Testis (tissue), 2 donors: ENCODE results near the gene WNT3.

Source experiments
- CTCF ChIP-seq, 3 experiments: fragments of 450-650 bp in 2 of 3; fragments of 200-600 bp in 1 of 3; sonication (generic) in 1 of 3; IDR thresholded peaks; one replicate each; pipeline ENCODE4 v1.5.1; 2016 to 2019; ENCODE audit warnings: antibody characterized with exemption in 3 of 3, mild to moderate bottlenecking in 2 of 3, moderate library complexity in 1 of 3
- POLR2A ChIP-seq: fragments of 450-650 bp; IDR thresholded peaks from one replicate; pipeline ENCODE4 v1.6.1; 2017; ENCODE audit warnings: antibody characterized with exemption, mild to moderate bottlenecking, moderate library complexity

GRCh38 chr17:46719891-46720290, 98.6 kb downstream of the WNT3 start:
- no peak for TF ChIP-seq CTCF (IDR thresholded peaks at IDR 0.05)
- TF ChIP-seq POLR2A, result no peak
